Natural killer cell (primary cell): Measurements from ENCODE around the gene SLC8A1. TPM values are rescaled to one million over a fixed set of nuclear protein-coding genes. Genes with fewer than 3 reads are reported as not detected.

Source experiments
- ATAC-seq, 3 donors: fragments of 150-1000 bp in 2 of 3; fragments of 200-7000 bp in 1 of 3; cut with Tn5 transposase; 1 replicate in 1 of 3; 2 replicates in 2 of 3; pipeline ENCODE4 v1.10.0; 2021; ENCODE audit warnings: mild to moderate bottlenecking in 2 of 3, moderate library complexity in 2 of 3
- DNase-seq, 2 donors: peaks; one replicate each; pipeline versions ENCODE4 v3.0.0 to v3.0.0-alpha.2; 2013 to 2021; ENCODE audit warnings: mixed read lengths in 1 of 2
- H3K27ac ChIP-seq: one replicate; pipeline ENCODE4 v1.5.1; 2013; ENCODE audit warnings: mild to moderate bottlenecking, low read length
- H3K27me3 ChIP-seq: one replicate; pipeline ENCODE4 v1.6.1; 2013; ENCODE audit warnings: low read length; ENCODE audit not compliant: control insufficient read depth, insufficient read depth
- H3K36me3 ChIP-seq: one replicate; pipeline ENCODE4 v1.6.1; 2013; ENCODE audit warnings: low read length; ENCODE audit not compliant: control insufficient read depth, insufficient read depth
- H3K4me1 ChIP-seq: one replicate; pipeline ENCODE4 v1.6.1; 2013; ENCODE audit warnings: low read length; ENCODE audit not compliant: control insufficient read depth, insufficient read depth
- H3K4me3 ChIP-seq: one replicate; pipeline ENCODE4 v1.5.1; 2013; ENCODE audit warnings: low read length
- H3K9me3 ChIP-seq: one replicate; pipeline ENCODE4 v1.6.1; 2013; ENCODE audit warnings: low read length; ENCODE audit not compliant: control insufficient read depth, insufficient read depth
- H3K27ac Mint-ChIP-seq, 2 donors: one replicate each; pipeline ENCODE4 v1.8.0; 2022; ENCODE audit warnings: mild to moderate bottlenecking in 2 of 2, mixed read lengths in 2 of 2, moderate library complexity in 1 of 2
- H3K27me3 Mint-ChIP-seq, 2 donors: one replicate each; pipeline ENCODE4 v1.8.0; 2022; ENCODE audit warnings: low read depth in 2 of 2, mixed read lengths in 2 of 2
- H3K36me3 Mint-ChIP-seq: one replicate; pipeline ENCODE4 v1.8.0; 2022; ENCODE audit warnings: mixed read lengths
- H3K4me1 Mint-ChIP-seq, 2 donors: one replicate each; pipeline ENCODE4 v1.8.0; 2022; ENCODE audit warnings: mixed read lengths in 2 of 2
- H3K4me3 Mint-ChIP-seq: one replicate; pipeline ENCODE4 v1.8.0; 2022; ENCODE audit warnings: mild to moderate bottlenecking, moderate library complexity, mixed read lengths
- H3K9me3 Mint-ChIP-seq, 2 donors: one replicate each; pipeline ENCODE4 v1.8.0; 2022; ENCODE audit warnings: mixed read lengths in 2 of 2
- WGBS: methylation state at CpG from one replicate; pipeline ENCODE4 v1.1.7; 2013; ENCODE audit warnings: missing lambda C conversion rate; ENCODE audit not compliant: insufficient coverage; 5-methylcytosine and 5-hydroxymethylcytosine counted together
- intact Hi-C: fragments of 100-400 bp; cut with micrococcal nuclease; formaldehyde crosslinking; loops from one replicate; pipeline ENCODE4 v1.14.2; 2022
- total RNA-seq, 4 donors: library from RNA; stranded (reverse); fragments of 120-200 nt in 1 of 4; gene quantifications; one replicate each; pipeline versions ENCODE4 v1.2.3 to v1.2.4, GENCODE V29; 2013 to 2022
- TF ChIP-seq, protein P1 (sequence below): fragments of 200-600 bp; IDR thresholded peaks from one replicate; pipeline ENCODE4 v1.8.0; 2022; ENCODE audit warnings: antibody characterized with exemption

The SLC8A1 gene
- total RNA-seq, 3 donors from 2014 or later (not counting 1 experiment from before 2014, with no cell fraction given): 1.4 to 4.7 (median 3.6) TPM

DNA sequence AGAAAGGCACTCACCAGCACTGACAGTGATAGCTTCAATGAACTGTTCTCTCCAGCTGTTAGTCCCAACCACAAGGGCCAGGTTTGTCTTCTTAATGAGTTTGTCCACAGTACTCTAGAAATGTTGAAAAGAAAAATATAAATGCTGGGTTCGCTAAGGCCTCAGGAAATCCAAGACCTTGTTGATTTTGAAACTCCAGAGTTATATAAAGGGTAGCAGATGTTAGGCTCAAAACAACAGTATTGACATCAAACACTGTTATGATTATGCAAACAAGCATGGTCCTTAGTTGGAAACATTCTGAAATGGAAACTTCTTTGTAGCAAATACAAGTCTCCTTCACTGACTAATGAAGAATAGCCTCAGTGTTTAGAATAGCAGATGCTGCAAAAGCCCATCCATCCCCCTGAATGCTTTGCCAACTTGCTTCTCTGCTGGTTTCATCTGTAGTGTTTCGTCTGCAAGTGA lies 291.1 kb downstream of the SLC8A1 start:
- intact Hi-C loops: no loop called here
- no peaks in the 10 kb centered on the region for H3K27me3 Mint-ChIP-seq
- Histone ChIP-seq H3K9me3 (no peaks in the 10 kb centered on the region), H3K27ac (no peak overlapping the region), H3K36me3 (no peaks in the 10 kb centered on the region), H3K27me3 (no peaks in the 10 kb centered on the region), H3K4me3 (no peak overlapping the region), H3K4me1 (no peaks in the 10 kb centered on the region)
- DNase-seq (no peak), ATAC-seq (no peak)
- no peak overlapping the region for H3K4me3 Mint-ChIP-seq
- peaks cover 3 to 7% of the 10 kb centered on the region in 2 donors for H3K9me3 Mint-ChIP-seq
- H3K4me1 Mint-ChIP-seq: no peaks in the 10 kb centered on the region
- TF ChIP-seq, protein P1, sequence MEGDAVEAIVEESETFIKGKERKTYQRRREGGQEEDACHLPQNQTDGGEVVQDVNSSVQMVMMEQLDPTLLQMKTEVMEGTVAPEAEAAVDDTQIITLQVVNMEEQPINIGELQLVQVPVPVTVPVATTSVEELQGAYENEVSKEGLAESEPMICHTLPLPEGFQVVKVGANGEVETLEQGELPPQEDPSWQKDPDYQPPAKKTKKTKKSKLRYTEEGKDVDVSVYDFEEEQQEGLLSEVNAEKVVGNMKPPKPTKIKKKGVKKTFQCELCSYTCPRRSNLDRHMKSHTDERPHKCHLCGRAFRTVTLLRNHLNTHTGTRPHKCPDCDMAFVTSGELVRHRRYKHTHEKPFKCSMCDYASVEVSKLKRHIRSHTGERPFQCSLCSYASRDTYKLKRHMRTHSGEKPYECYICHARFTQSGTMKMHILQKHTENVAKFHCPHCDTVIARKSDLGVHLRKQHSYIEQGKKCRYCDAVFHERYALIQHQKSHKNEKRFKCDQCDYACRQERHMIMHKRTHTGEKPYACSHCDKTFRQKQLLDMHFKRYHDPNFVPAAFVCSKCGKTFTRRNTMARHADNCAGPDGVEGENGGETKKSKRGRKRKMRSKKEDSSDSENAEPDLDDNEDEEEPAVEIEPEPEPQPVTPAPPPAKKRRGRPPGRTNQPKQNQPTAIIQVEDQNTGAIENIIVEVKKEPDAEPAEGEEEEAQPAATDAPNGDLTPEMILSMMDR: no peak
- H3K36me3 Mint-ChIP-seq: no peaks in the 10 kb centered on the region
- 83% methylated on average over 2 of the region's 2 CpGs for WGBS
- H3K27ac Mint-ChIP-seq: no peak overlapping the region

DNA sequence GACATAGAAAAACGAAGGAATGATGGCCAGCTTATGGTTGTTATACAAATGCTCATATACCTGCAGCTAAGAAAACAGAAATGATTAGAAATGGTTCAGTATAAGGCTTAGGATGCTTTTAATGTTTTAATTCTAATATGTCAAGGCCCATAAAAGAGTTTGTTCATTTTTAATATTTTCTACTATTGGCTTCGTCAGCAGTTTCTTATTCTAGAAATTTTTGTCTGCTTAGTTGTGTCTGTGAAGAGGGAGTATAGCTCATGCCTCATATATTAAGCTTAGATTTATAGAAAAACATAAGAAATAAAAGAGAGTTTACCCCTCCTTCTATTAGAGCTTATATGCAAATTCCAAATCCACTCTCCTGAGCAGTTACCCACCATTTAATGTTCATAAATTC lies 292.6 kb downstream of the SLC8A1 start:
- no peak overlapping the region for H3K4me3 ChIP-seq
- Mint-ChIP-seq H3K4me3 (no peak overlapping the region), H3K36me3 (no peaks in the 10 kb centered on the region), H3K4me1 (no peaks in the 10 kb centered on the region), H3K27ac (no peak overlapping the region), H3K9me3 (peaks cover 3 to 4% of the 10 kb centered on the region in 2 donors), H3K27me3 (no peaks in the 10 kb centered on the region)
- DNase-seq (no peak), ATAC-seq (no peak)
- intact Hi-C loops: no loop called here
- 93% methylated on average over 1 of the region's 2 CpGs for WGBS
- H3K27ac ChIP-seq: no peak overlapping the region
- H3K4me1 ChIP-seq: no peaks in the 10 kb centered on the region
- no peaks in the 10 kb centered on the region for H3K27me3 ChIP-seq
- H3K36me3 ChIP-seq: no peaks in the 10 kb centered on the region
- H3K9me3 ChIP-seq: no peaks in the 10 kb centered on the region
- TF ChIP-seq, protein P1: no peak

DNA sequence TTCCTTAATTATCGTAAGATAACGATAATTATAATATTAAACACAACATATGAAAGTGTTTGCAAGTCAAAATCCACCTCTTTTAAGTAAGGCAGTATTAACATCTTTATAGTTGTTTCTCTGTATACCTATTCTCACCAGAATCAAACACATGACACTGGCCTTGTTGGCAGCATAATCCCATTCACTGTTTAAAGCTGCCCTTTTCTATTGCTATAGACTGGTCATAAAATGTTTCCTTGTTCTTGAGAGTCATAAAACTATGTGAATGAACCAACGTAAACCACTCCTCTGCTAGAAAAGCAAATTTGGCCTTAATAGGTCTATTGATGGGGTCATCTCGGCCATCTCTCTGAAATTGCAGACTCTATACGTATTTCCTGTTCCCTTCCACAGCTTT lies 293.1 kb downstream of the SLC8A1 start:
- H3K36me3 ChIP-seq: no peaks in the 10 kb centered on the region
- no peaks in the 10 kb centered on the region for H3K36me3 Mint-ChIP-seq
- no peaks in the 10 kb centered on the region for H3K4me1 ChIP-seq
- ATAC-seq (no peak), DNase-seq (no peak)
- H3K27me3 Mint-ChIP-seq: no peaks in the 10 kb centered on the region
- no peaks in the 10 kb centered on the region for H3K27me3 ChIP-seq
- no peaks in the 10 kb centered on the region for H3K9me3 ChIP-seq
- H3K4me3 ChIP-seq: no peak overlapping the region
- no peak overlapping the region for H3K27ac Mint-ChIP-seq
- TF ChIP-seq, protein P1: no peak
- no peak overlapping the region for H3K4me3 Mint-ChIP-seq
- H3K27ac ChIP-seq: no peak overlapping the region
- H3K4me1 Mint-ChIP-seq: no peaks in the 10 kb centered on the region
- intact Hi-C loops: no loop called here
- H3K9me3 Mint-ChIP-seq: peaks cover 3 to 4% of the 10 kb centered on the region in 2 donors
- WGBS: 82% methylated on average over 3 of the region's 5 CpGs

DNA sequence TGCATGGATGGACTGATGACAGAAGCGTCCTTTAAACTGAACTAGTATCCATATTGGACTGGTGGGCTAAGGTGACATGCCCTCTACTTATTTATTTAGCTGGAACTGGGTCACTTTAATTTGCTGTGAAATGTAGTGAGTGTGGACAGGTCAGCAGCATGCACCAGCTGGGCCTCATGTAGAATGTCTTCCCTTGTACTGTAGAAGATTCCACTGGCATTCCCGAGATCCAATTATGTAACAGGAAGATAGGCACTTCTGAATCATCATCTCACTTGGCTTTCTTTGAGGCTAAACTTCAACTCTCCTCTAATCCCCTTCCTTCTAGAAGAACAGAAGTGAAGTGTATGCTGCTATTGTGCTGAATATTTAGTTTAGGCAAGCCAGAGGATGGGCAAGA lies 296.2 kb downstream of the SLC8A1 start:
- DNase-seq (no peak), ATAC-seq (no peak)
- Mint-ChIP-seq H3K27me3 (no peaks in the 10 kb centered on the region), H3K4me3 (no peak overlapping the region), H3K4me1 (no peaks in the 10 kb centered on the region), H3K36me3 (no peaks in the 10 kb centered on the region), H3K27ac (no peak overlapping the region), H3K9me3 (peaks cover 2 to 3% of the 10 kb centered on the region in 2 donors)
- 74% methylated on average over 2 of the region's 2 CpGs for WGBS
- Histone ChIP-seq H3K9me3 (no peaks in the 10 kb centered on the region), H3K27me3 (no peaks in the 10 kb centered on the region), H3K4me1 (no peaks in the 10 kb centered on the region), H3K36me3 (no peaks in the 10 kb centered on the region), H3K27ac (no peak overlapping the region), H3K4me3 (no peak overlapping the region)
- TF ChIP-seq, protein P1: no peak
- intact Hi-C loops: no loop called here
